DND-41 (cell line): ENCODE measurements around the gene MAP2.

ENCODE experiments used
- ATAC-seq: fragments of 200-7000 bp; cut with Tn5 transposase; 3 replicates; pipeline ENCODE4 v1.9.1; 2021; ENCODE audit warnings: low read depth; ENCODE audit not compliant: insufficient read depth
- DNase-seq: peaks from one replicate; pipeline ENCODE4 v3.0.0-alpha.2; 2020
- H2AFZ ChIP-seq: 2 replicates; pipeline ENCODE4 v1.6.0; 2012; ENCODE audit warnings: low read depth, low read length
- H3K27ac ChIP-seq: 2 replicates; pipeline ENCODE4 v1.5.1; 2012; ENCODE audit warnings: low read length, inconsistent platforms
- H3K27me3 ChIP-seq: fragments of 200-600 bp; sonication (generic); 2 replicates; pipeline ENCODE4 v1.6.0; 2012; ENCODE audit warnings: low read length, mild to moderate bottlenecking, inconsistent platforms; ENCODE audit not compliant: insufficient read depth, poor library complexity
- H3K36me3 ChIP-seq: 2 replicates; pipeline ENCODE4 v1.5.1; 2012; ENCODE audit warnings: low read length, inconsistent platforms; ENCODE audit not compliant: insufficient read depth
- H3K4me1 ChIP-seq: 2 replicates; pipeline ENCODE4 v1.5.1; 2012; ENCODE audit warnings: mild to moderate bottlenecking, low read length; ENCODE audit not compliant: insufficient read depth
- H3K4me2 ChIP-seq: 2 replicates; pipeline ENCODE4 v1.6.0; 2012; ENCODE audit warnings: mild to moderate bottlenecking, moderate library complexity, low read length, inconsistent platforms; ENCODE audit not compliant: insufficient read depth
- H3K4me3 ChIP-seq, 2 experiments: fragments of 200-600 bp in 1 of 2; shearing (Covaris generic) in 1 of 2; 2 replicates each; pipeline ENCODE4 v1.5.1; 2012 to 2016; ENCODE audit warnings: inconsistent platforms in 2 of 2, low read length in 2 of 2, mild to moderate bottlenecking in 2 of 2, low read depth in 1 of 2, moderate library complexity in 1 of 2
- H3K79me2 ChIP-seq: 2 replicates; pipeline ENCODE4 v1.6.0; 2012; ENCODE audit warnings: low read length, inconsistent platforms; ENCODE audit not compliant: insufficient read depth
- H3K9ac ChIP-seq: 2 replicates; pipeline ENCODE4 v1.6.0; 2012; ENCODE audit warnings: low read depth, mild to moderate bottlenecking, inconsistent platforms, low read length, moderate library complexity
- H3K9me3 ChIP-seq: 2 replicates; pipeline ENCODE4 v1.5.1; 2012; ENCODE audit warnings: low read length, moderate library complexity, mild to moderate bottlenecking, inconsistent platforms; ENCODE audit not compliant: insufficient read depth, severe bottlenecking
- H4K20me1 ChIP-seq: 2 replicates; pipeline ENCODE4 v1.6.0; 2012; ENCODE audit warnings: low read length; ENCODE audit not compliant: insufficient read depth
- EZH2 ChIP-seq: IDR thresholded peaks from 3 replicates; pipeline ENCODE4 v1.6.1; 2012; ENCODE audit warnings: borderline replicate concordance, low read depth, mild to moderate bottlenecking, moderate library complexity, low read length, inconsistent platforms; ENCODE audit not compliant: severe bottlenecking
- TF ChIP-seq, protein P1 (sequence below): IDR thresholded peaks from 2 replicates; pipeline ENCODE4 v1.5.1; 2012; ENCODE audit warnings: borderline replicate concordance, low read length, moderate library complexity, mild to moderate bottlenecking; ENCODE audit not compliant: poor library complexity, severe bottlenecking; ENCODE audit errors: extremely low read depth

MAP2 gene

DNA sequence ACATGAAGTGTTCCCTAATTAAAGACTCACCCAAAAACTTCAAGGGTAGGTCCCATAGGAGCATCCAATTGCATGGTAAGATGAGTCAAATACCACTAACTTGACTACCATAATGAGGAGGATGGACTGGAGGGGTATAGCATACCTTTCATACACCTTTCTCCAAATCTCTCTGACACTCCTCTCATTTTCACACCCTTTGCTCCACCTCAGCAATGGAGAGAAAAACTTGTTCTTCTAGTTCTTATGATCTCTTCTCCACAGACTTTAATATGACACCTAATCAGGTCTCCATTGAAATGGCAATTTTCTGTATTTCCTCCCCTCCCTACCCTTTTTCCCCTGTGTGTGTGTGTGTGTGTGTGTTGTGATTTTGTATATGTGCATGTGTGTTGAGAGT is 41.1 kb upstream of the MAP2 start:
- TF ChIP-seq, protein P1, sequence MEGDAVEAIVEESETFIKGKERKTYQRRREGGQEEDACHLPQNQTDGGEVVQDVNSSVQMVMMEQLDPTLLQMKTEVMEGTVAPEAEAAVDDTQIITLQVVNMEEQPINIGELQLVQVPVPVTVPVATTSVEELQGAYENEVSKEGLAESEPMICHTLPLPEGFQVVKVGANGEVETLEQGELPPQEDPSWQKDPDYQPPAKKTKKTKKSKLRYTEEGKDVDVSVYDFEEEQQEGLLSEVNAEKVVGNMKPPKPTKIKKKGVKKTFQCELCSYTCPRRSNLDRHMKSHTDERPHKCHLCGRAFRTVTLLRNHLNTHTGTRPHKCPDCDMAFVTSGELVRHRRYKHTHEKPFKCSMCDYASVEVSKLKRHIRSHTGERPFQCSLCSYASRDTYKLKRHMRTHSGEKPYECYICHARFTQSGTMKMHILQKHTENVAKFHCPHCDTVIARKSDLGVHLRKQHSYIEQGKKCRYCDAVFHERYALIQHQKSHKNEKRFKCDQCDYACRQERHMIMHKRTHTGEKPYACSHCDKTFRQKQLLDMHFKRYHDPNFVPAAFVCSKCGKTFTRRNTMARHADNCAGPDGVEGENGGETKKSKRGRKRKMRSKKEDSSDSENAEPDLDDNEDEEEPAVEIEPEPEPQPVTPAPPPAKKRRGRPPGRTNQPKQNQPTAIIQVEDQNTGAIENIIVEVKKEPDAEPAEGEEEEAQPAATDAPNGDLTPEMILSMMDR = no peak
- no peak for TF ChIP-seq EZH2
- no peak for DNase-seq
- no peak overlapping the region for H3K9ac ChIP-seq
- no peak overlapping the region for H2AFZ ChIP-seq
- H3K4me3 ChIP-seq = no peak overlapping the region
- H4K20me1 ChIP-seq = no peaks in the 10 kb centered on the region
- no peaks in the 10 kb centered on the region for H3K9me3 ChIP-seq
- H3K27ac ChIP-seq = no peak overlapping the region
- H3K36me3 ChIP-seq = no peaks in the 10 kb centered on the region
- ATAC-seq = no peak
- no peaks in the 10 kb centered on the region for H3K79me2 ChIP-seq
- no peaks in the 10 kb centered on the region for H3K27me3 ChIP-seq
- H3K4me2 ChIP-seq = no peak overlapping the region
- no peaks in the 10 kb centered on the region for H3K4me1 ChIP-seq

DNA sequence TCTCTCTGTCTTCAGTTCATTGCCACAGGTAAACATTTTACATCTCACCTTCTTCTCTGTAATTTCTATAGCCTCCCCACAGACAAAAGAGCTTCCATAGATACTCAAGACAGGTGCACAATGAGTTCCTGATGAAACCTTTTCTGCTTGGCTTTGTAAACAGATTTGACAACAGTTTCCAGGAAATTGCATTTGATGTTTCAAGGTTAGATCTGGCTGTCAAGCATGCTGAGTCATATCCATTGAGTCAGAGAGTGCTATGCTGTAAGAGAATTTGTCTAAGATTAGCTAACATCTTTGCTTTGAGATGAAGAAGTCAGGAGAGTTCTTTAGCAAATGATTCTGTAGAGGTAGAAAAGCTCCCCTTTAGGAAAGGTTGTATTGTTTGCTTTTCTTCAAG is 40.6 kb upstream of the MAP2 start:
- H3K36me3 ChIP-seq = no peaks in the 10 kb centered on the region
- H3K27me3 ChIP-seq = no peaks in the 10 kb centered on the region
- TF ChIP-seq, protein P1 = no peak
- TF ChIP-seq EZH2 = no peak
- H3K4me3 ChIP-seq = no peak overlapping the region
- H2AFZ ChIP-seq = no peak overlapping the region
- H3K9ac ChIP-seq = no peak overlapping the region
- no peak for DNase-seq
- no peak for ATAC-seq
- no peak overlapping the region for H3K4me2 ChIP-seq
- no peaks in the 10 kb centered on the region for H3K9me3 ChIP-seq
- no peaks in the 10 kb centered on the region for H3K79me2 ChIP-seq
- no peak overlapping the region for H3K27ac ChIP-seq
- H4K20me1 ChIP-seq = no peaks in the 10 kb centered on the region
- H3K4me1 ChIP-seq = no peaks in the 10 kb centered on the region

DNA sequence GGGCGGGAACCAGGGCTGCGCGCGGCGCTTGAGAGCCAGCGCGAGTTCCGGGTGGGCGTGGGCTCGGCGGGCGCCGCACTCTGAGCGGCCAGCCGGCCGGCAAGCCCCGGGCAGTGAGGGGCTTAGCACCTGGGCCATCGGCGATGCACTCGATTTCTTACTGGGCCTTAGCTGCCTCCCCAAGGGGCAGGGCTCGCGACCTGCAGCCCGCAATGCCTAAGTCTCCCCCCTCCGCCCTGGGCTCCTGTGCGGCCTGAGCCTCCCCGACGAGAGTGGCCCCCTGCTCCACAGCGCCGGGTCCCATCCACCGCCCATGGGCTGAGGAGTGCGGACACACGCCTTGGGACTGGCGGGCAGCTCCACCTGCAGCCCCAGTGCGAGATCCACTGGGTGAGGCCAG is 36.5 kb upstream of the MAP2 start:
- no peak overlapping the region for H3K4me3 ChIP-seq
- H4K20me1 ChIP-seq = no peaks in the 10 kb centered on the region
- H3K36me3 ChIP-seq = no peaks in the 10 kb centered on the region
- ATAC-seq (no peak), DNase-seq (no peak)
- no peak overlapping the region for H3K9ac ChIP-seq
- no peaks in the 10 kb centered on the region for H3K79me2 ChIP-seq
- H2AFZ ChIP-seq = no peak overlapping the region
- no peak overlapping the region for H3K4me2 ChIP-seq
- H3K27ac ChIP-seq = no peak overlapping the region
- no peaks in the 10 kb centered on the region for H3K4me1 ChIP-seq
- TF ChIP-seq EZH2 = no peak
- TF ChIP-seq, protein P1 = no peak
- H3K9me3 ChIP-seq = no peaks in the 10 kb centered on the region
- no peaks in the 10 kb centered on the region for H3K27me3 ChIP-seq

- DNase-seq (no peak), ATAC-seq (no peak)
- no peak overlapping the region for H3K9ac ChIP-seq
- no peaks in the 10 kb centered on the region for H3K79me2 ChIP-seq
- H3K9me3 ChIP-seq = no peaks in the 10 kb centered on the region
- H3K4me1 ChIP-seq = no peaks in the 10 kb centered on the region
- no peaks in the 10 kb centered on the region for H4K20me1 ChIP-seq
- TF ChIP-seq, protein P1 = no peak
- no peak for TF ChIP-seq EZH2
- no peak overlapping the region for H3K4me2 ChIP-seq
- H3K36me3 ChIP-seq = no peaks in the 10 kb centered on the region
- no peak overlapping the region for H3K4me3 ChIP-seq
- no peak overlapping the region for H2AFZ ChIP-seq
- no peaks in the 10 kb centered on the region for H3K27me3 ChIP-seq
- no peak overlapping the region for H3K27ac ChIP-seq
Measured at GRCh38 chr2:209388446-209389037, 35.3 kb upstream of the MAP2 start.
